Gastrocnemius medialis (tissue), 4 donors: Measurements from ENCODE around the gene ARSH.

Experiments
- CTCF ChIP-seq, 5 experiments: fragments of 450-650 bp in 3 of 5; fragments of 200-600 bp in 2 of 5; sonication (generic) in 2 of 5; IDR thresholded peaks in 4 of 5; conservative IDR thresholded peaks in 1 of 5; 1 replicate in 4 of 5; 2 replicates in 1 of 5; pipeline ENCODE4 v1.5.1; 2016 to 2019; ENCODE audit warnings: antibody characterized with exemption in 5 of 5, mild to moderate bottlenecking in 3 of 5, moderate library complexity in 3 of 5
- POLR2A ChIP-seq, 2 donors: fragments of 450-650 bp; IDR thresholded peaks; one replicate each; pipeline ENCODE4 v1.6.1; 2017; ENCODE audit warnings: antibody characterized with exemption in 2 of 2, mild to moderate bottlenecking in 2 of 2, moderate library complexity in 2 of 2

DNA sequence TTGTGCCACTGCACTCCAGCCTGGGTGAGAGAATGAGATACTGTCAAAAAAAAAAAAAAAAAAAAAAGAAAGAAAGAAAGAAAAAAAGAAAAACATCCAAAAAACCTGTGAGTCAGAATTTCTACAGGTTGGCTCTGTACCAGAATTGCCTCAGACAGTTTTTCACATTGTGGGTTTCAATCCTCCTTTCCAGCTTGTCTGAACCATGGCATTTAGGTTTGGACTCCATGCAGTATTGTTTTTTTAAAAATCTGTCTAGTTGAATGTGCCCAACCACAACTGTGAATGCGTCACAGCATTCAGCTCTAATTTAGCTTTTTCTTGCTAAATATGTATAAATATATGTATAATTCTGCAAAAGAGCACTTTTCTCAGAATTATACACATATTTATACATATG, 31.4 kb upstream of the ARSH start:
- TF ChIP-seq POLR2A (IDR thresholded peaks at IDR 0.05) (no peak), CTCF (IDR thresholded peaks at IDR 0.05 in 4 of 5, conservative IDR thresholded peaks at IDR 0.05 in 1 of 5) (no peak)
